ENCODE measurements around the gene MYO9A. TPM values are rescaled to one million over a fixed set of nuclear protein-coding genes. Genes with fewer than 3 reads are reported as not detected.

The MYO9A gene
- total RNA-seq, 1 experiment from 2014 or later, result 21.4 TPM

- no peaks in the 10 kb centered on the region for H3K23me2 ChIP-seq (ENCODE audit: insufficient read length, low read depth, low read length, poor library complexity, severe bottlenecking)
- no peaks in the 10 kb centered on the region for H3K9me3 ChIP-seq (ENCODE audit: control insufficient read depth, low read depth, low read length)
- H2BK120ac ChIP-seq (ENCODE audit: low read depth, low read length, poor library complexity, severe bottlenecking), result no peak overlapping the region
- Mint-ChIP-seq H3K27me3 (ENCODE audit: low read depth) (no peaks in the 10 kb centered on the region), H3K4me1 (peaks cover 10 to 12% of the 10 kb centered on the region in 2 experiments), H3K36me3 (ENCODE audit: insufficient read depth in 1 of 3, low read depth in 3 of 3) (no peaks in the 10 kb centered on the region), H3K27ac (no peak overlapping the region), H3K4me3 (no peak overlapping the region), H3K9me3 (no peaks in the 10 kb centered on the region)
- WGBS (ENCODE audit: extremely low coverage, insufficient read length, low lambda C conversion rate), result no CpG with 5 or more reads among the region's 1 CpG
- H4K8ac ChIP-seq (replicated peaks; ENCODE audit: insufficient read length, low read depth, low read length), result no peak overlapping the region
- H4K20me1 ChIP-seq (ENCODE audit: control insufficient read depth, insufficient read depth, insufficient read length), result no peaks in the 10 kb centered on the region
- H2AFZ ChIP-seq (ENCODE audit: low read length), result no peak overlapping the region
- no peak overlapping the region for H3K23ac ChIP-seq (ENCODE audit: insufficient read length, low read depth, low read length)
- no peak overlapping the region for H3K27ac ChIP-seq (ENCODE audit: insufficient read length, low read depth, low read length)
- no peaks in the 10 kb centered on the region for H3K27me3 ChIP-seq (ENCODE audit: insufficient read depth, low read length)
- H4K5ac ChIP-seq (ENCODE audit: insufficient read length, low read depth, low read length), result no peak overlapping the region
- no peak overlapping the region for H2BK12ac ChIP-seq (ENCODE audit: insufficient read length, low read depth, low read length)
- no peak overlapping the region for H3K9ac ChIP-seq (ENCODE audit: extremely low read depth, insufficient read length, low read length)
- no peak overlapping the region for H3K4ac ChIP-seq (ENCODE audit: low read depth, low read length)
- H2AK5ac ChIP-seq (ENCODE audit: insufficient read length, low read length), result no peak overlapping the region
- H2BK15ac ChIP-seq (ENCODE audit: low read depth, low read length), result no peak overlapping the region
- no peaks in the 10 kb centered on the region for H3K79me1 ChIP-seq (ENCODE audit: insufficient read depth, low read depth, low read length, poor library complexity, severe bottlenecking)
- no peak overlapping the region for H3K56ac ChIP-seq (ENCODE audit: insufficient read length, low read depth, low read length)
- no peak overlapping the region for H3K14ac ChIP-seq (ENCODE audit: insufficient read depth, low read length)
- H3K18ac ChIP-seq (ENCODE audit: insufficient read length, low read depth, low read length), result no peak overlapping the region
- no peak for TF ChIP-seq CTCF (conservative IDR thresholded peaks at IDR 0.05)
- no peak overlapping the region for H4K91ac ChIP-seq (ENCODE audit: insufficient read length, low read depth, low read length)
- H3K79me2 ChIP-seq (ENCODE audit: insufficient read depth, low read length), result 0 out of 2 replicates have a peak, but pooled peaks cover 2% of the 10 kb centered on the region
- H2BK20ac ChIP-seq (ENCODE audit: low read depth, low read length, poor library complexity, severe bottlenecking), result no peak overlapping the region
- H3T11ph ChIP-seq (ENCODE audit: low read length), result no peak overlapping the region
- no peaks in the 10 kb centered on the region; the same call in 1 of the 2 replicates for H3K4me1 ChIP-seq (ENCODE audit: insufficient read depth, low read length)
- H3K4me2 ChIP-seq (ENCODE audit: insufficient read depth, insufficient read length, low read length), result no peak overlapping the region
- no peak for DNase-seq
- H2BK5ac ChIP-seq (ENCODE audit: insufficient read length, low read length), result no peak overlapping the region
Measured at GRCh38 chr15:72124218-72124617, 6.3 kb upstream of the MYO9A start.
